Stimulated activated CD8-positive, alpha-beta memory T cell treated with anti-CD3 and anti-CD28 coated beads, Interleukin-12 subunit alpha, Interleukin-12 subunit beta, amount 100 ng/mL, for 24 hours (primary cell): ENCODE results near the gene CFAP58.

Source experiments
- DNase-seq: peaks from one replicate; pipeline ENCODE4 v3.0.0-alpha.2; 2020; ENCODE audit errors: extremely low read depth

The CFAP58 gene

GRCh38 chr10:104371753-104372152, 18.1 kb downstream of the CFAP58 start:
- no peak for DNase-seq

GRCh38 chr10:104374591-104374990, 21.0 kb downstream of the CFAP58 start:
- DNase-seq, result no peak

GRCh38 chr10:104376784-104377300, 23.2 kb downstream of the CFAP58 start:
- no peak for DNase-seq

- no peak for DNase-seq
Measured at GRCh38 chr10:104380336-104380735, 26.7 kb downstream of the CFAP58 start.

- DNase-seq, result no peak
Measured at GRCh38 chr10:104387130-104387888, 33.7 kb downstream of the CFAP58 start.

GRCh38 chr10:104388830-104389229, 35.2 kb downstream of the CFAP58 start:
- DNase-seq, result no peak

- DNase-seq, result no peak
Measured at GRCh38 chr10:104391150-104391968, 37.7 kb downstream of the CFAP58 start.

GRCh38 chr10:104391969-104392296, 38.3 kb downstream of the CFAP58 start:
- no peak for DNase-seq

GRCh38 chr10:104393387-104393786, 39.8 kb downstream of the CFAP58 start:
- no peak for DNase-seq

- DNase-seq, result no peak
Measured at GRCh38 chr10:104396581-104396980, 42.9 kb downstream of the CFAP58 start.

- no peak for DNase-seq
Measured at GRCh38 chr10:104403636-104404035, 50.0 kb downstream of the CFAP58 start.

GRCh38 chr10:104406715-104407650, 53.4 kb downstream of the CFAP58 start:
- no peak for DNase-seq

- no peak for DNase-seq
Measured at GRCh38 chr10:104413528-104413927, 59.9 kb downstream of the CFAP58 start.

- DNase-seq, result no peak
Measured at GRCh38 chr10:104415526-104416165, 62.0 kb downstream of the CFAP58 start.

GRCh38 chr10:104416851-104417250, 63.2 kb downstream of the CFAP58 start:
- no peak for DNase-seq

GRCh38 chr10:104417637-104418292, 64.1 kb downstream of the CFAP58 start:
- DNase-seq, result no peak

- DNase-seq, result no peak
Measured at GRCh38 chr10:104424719-104425118, 71.1 kb downstream of the CFAP58 start.

- no peak for DNase-seq
Measured at GRCh38 chr10:104427989-104428388, 74.4 kb downstream of the CFAP58 start.

- no peak for DNase-seq
Measured at GRCh38 chr10:104429846-104430245, 76.2 kb downstream of the CFAP58 start.

GRCh38 chr10:104430360-104430759, 76.7 kb downstream of the CFAP58 start:
- DNase-seq, result no peak

GRCh38 chr10:104433669-104434068, 80.0 kb downstream of the CFAP58 start:
- no peak for DNase-seq
